ENCODE measurements around the gene CC2D1B.

DNA sequence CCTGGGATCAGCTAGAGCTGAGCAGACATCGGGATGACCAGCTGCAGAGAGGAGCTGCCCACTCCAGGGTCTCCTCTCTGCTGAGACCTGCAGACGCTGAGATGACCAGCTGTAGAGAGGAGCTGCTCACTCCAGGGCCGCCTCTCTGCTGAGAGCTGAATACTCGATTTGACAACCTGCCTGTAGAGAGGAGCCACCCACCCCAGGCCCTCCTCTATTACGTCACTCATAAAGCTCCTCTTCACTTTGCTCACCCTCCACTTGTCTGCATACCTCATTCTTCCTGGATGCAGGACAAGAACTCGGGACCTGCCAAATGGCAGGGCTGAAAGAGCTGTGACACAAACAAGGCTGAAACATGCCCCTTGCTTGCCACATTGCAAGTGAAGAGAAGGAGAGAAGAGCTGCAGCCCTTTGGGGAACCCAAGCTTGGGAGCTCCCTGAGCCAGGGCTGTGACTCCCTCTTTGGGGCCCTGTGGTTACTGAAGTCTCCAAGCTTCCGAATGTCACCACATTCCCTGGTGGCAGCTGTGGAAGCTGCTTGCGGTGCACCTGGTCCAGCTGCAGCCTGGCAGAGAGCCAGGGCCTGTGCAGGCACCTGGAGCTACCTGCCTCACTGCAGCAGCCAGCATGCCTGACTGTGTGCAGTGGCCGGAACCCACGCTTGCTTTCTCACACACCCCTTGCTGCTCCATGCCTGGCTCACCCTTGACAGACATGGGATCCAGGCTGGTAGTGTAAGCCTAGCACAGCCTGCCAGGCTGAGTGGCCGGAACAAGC, 59.6 kb downstream of the CC2D1B start:
- TF ChIP-seq, protein P1, sequence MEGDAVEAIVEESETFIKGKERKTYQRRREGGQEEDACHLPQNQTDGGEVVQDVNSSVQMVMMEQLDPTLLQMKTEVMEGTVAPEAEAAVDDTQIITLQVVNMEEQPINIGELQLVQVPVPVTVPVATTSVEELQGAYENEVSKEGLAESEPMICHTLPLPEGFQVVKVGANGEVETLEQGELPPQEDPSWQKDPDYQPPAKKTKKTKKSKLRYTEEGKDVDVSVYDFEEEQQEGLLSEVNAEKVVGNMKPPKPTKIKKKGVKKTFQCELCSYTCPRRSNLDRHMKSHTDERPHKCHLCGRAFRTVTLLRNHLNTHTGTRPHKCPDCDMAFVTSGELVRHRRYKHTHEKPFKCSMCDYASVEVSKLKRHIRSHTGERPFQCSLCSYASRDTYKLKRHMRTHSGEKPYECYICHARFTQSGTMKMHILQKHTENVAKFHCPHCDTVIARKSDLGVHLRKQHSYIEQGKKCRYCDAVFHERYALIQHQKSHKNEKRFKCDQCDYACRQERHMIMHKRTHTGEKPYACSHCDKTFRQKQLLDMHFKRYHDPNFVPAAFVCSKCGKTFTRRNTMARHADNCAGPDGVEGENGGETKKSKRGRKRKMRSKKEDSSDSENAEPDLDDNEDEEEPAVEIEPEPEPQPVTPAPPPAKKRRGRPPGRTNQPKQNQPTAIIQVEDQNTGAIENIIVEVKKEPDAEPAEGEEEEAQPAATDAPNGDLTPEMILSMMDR (IDR thresholded peaks at IDR 0.05): no peak
- TF ChIP-seq EP300 (IDR thresholded peaks at IDR 0.05) (no peak), POLR2A (IDR thresholded peaks at IDR 0.05) (no peak)
